ENCODE measurements around the gene SNORC. TPM values are rescaled to one million over a fixed set of nuclear protein-coding genes. Genes with fewer than 3 reads are reported as not detected.
A peak's percentile ranks its signal among the peaks of the same experiment; 100 is the strongest.
"Not testable (repeated sequence)": the region's sequence is repeated elsewhere in the genome, so short reads cannot be mapped to it uniquely, and the experiment has no call there.

SNORC gene
- polyA plus RNA-seq, 1 donor: 6.9 TPM

DNA sequence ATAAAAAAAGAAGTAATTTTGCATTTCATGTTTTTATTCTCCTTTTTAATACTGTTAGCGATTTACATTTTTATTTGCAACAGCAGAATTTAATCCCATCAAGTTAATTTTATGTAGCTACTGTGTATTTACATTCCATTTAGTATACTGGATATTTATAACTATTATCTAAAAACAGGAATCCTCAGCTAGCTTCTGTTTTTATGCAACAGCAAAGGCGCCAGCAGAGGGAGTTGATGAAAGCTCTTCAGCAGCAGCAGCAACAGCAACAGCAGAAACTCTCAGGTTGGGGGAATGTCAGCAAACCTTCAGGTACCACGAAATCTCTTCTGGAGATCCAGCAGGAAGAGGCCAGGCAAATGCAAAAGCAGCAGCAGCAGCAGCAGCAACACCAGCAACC, 26.2 kb upstream of the SNORC start:
- H3K36me3 ChIP-seq (ENCODE audit: control insufficient read depth, insufficient read depth, low read length): peaks cover 76% of the 10 kb centered on the region

DNA sequence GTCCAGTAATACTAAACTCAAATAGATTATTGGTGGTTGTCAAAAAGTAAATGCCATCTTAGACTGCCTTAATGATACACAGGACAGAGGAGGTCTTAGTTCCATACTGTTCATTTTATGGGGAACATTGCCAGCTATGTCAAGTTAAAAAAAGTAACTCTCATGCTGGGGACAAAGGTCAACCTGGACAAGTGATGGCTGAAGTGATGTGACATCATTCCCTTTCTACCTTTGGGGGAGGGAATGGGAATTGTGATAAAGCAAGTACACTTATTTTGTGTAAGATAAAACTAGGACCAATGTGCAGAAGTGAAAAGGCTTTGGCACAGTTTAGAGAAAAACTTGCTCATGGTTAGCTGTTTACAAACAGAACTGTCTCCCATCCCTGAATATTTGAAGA, 24.0 kb upstream of the SNORC start:
- no peak overlapping the region for H3K4me3 ChIP-seq (ENCODE audit: low read length)
- H3K36me3 ChIP-seq (ENCODE audit: control insufficient read depth, insufficient read depth, low read length): peaks cover 82% of the 10 kb centered on the region
- H3K4me1 ChIP-seq (ENCODE audit: control insufficient read depth, insufficient read depth, low read length): no peaks in the 10 kb centered on the region
- H3K9me3 ChIP-seq (ENCODE audit: control insufficient read depth, low read depth, low read length): no peaks in the 10 kb centered on the region
- DNase-seq: peak in 1 of 2 donors; percentile 34
- no peaks in the 10 kb centered on the region for H3K27me3 ChIP-seq (ENCODE audit: control insufficient read depth, insufficient read depth, low read length)
- no peak overlapping the region for H3K27ac ChIP-seq (ENCODE audit: low read length)

More for the DNA sequence above, 26.2 kb upstream of the SNORC start:
- Histone ChIP-seq H3K27ac (ENCODE audit: low read length) (no peak overlapping the region), H3K4me3 (ENCODE audit: low read length) (no peak overlapping the region), H3K27me3 (ENCODE audit: control insufficient read depth, insufficient read depth, low read length) (no peaks in the 10 kb centered on the region), H3K9me3 (ENCODE audit: control insufficient read depth, low read depth, low read length) (no peaks in the 10 kb centered on the region), H3K4me1 (ENCODE audit: control insufficient read depth, insufficient read depth, low read length) (no peaks in the 10 kb centered on the region)
- DNase-seq: no peak
- WGBS (ENCODE audit: insufficient coverage, low lambda C conversion rate): 100% methylated on average over 1 of the region's 3 CpGs

DNA sequence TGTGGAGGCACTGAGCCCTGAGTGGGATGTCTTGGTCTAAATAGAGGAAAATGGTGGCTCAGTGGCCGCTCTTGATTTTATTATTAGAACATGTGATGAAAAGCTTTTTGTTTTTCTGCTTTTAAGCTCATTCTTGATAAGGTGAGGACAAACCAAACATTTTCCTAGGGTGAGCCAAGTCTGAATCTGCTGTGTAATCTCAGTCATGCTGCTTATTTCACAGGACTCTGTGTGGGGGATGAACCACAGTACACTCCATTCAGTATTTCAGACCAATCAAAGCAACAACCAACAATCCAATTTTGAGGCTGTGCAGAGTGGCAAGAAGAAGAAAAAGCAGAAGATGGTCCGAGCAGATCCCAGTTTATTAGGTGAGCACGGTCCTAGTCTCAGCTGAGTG, 20.0 kb upstream of the SNORC start:
- H3K4me3 ChIP-seq (ENCODE audit: low read length): no peak overlapping the region
- WGBS (ENCODE audit: insufficient coverage, low lambda C conversion rate): 83% methylated on average over 1 of the region's 3 CpGs
- no peaks in the 10 kb centered on the region for H3K27me3 ChIP-seq (ENCODE audit: control insufficient read depth, insufficient read depth, low read length)
- no peaks in the 10 kb centered on the region for H3K9me3 ChIP-seq (ENCODE audit: control insufficient read depth, low read depth, low read length)
- no peaks in the 10 kb centered on the region for H3K4me1 ChIP-seq (ENCODE audit: control insufficient read depth, insufficient read depth, low read length)
- no peak for DNase-seq
- peaks cover 80% of the 10 kb centered on the region for H3K36me3 ChIP-seq (ENCODE audit: control insufficient read depth, insufficient read depth, low read length)
- H3K27ac ChIP-seq (ENCODE audit: low read length): no peak overlapping the region

DNA sequence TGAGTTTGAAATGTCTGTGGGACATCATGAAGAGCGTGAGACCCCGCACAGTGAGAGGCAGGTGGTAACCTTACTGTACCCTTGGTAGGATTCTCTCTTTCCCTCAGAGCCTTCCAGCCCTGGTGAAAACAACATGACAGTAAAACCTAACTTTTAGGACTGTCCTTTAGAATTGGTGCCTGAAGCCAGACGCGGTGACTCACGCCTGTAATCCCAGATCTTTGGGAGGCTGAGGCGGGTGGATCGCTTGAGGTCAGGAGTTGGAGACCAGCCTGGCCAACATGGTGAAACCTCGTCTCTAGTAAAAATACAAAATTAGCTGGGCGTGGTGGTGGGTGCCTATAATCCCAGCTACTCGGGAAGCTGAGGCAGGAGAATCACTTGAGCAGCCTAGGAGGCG, 18.0 kb upstream of the SNORC start:
- H3K36me3 ChIP-seq (ENCODE audit: control insufficient read depth, insufficient read depth, low read length): peaks cover 76% of the 10 kb centered on the region
- H3K4me3 ChIP-seq (ENCODE audit: low read length); DNase-seq; H3K4me1 ChIP-seq (ENCODE audit: control insufficient read depth, insufficient read depth, low read length); H3K9me3 ChIP-seq (ENCODE audit: control insufficient read depth, low read depth, low read length); H3K27me3 ChIP-seq (ENCODE audit: control insufficient read depth, insufficient read depth, low read length); H3K27ac ChIP-seq (ENCODE audit: low read length): not testable (repeated sequence)
- WGBS (ENCODE audit: insufficient coverage, low lambda C conversion rate): 100% methylated on average over 2 of the region's 11 CpGs

DNA sequence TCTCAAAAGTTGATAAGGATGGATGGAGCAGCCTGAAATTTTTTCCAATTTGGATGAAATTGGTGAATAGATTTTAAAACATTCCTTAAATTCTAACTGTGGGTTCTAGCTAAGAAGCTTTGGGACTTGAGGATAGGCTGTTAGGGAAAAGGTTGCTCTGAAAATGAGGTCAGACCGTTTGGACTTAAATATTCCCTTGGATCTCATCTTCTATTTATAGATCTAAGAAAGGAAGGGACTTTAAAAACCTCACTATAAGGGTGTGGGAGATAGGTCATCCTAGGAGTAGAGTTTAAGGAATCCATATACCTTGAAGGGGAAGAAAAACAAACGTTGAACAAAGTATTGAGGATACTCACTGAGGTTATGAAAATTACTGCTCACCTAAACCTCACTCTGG, 17.4 kb upstream of the SNORC start:
- Histone ChIP-seq H3K27me3 (ENCODE audit: control insufficient read depth, insufficient read depth, low read length) (no peaks in the 10 kb centered on the region), H3K9me3 (ENCODE audit: control insufficient read depth, low read depth, low read length) (no peaks in the 10 kb centered on the region), H3K4me1 (ENCODE audit: control insufficient read depth, insufficient read depth, low read length) (peaks cover 8% of the 10 kb centered on the region), H3K27ac (ENCODE audit: low read length) (no peak overlapping the region), H3K4me3 (ENCODE audit: low read length) (no peak overlapping the region), H3K36me3 (ENCODE audit: control insufficient read depth, insufficient read depth, low read length) (peaks cover 76% of the 10 kb centered on the region)
- no peak for DNase-seq
- WGBS (ENCODE audit: insufficient coverage, low lambda C conversion rate): no CpG with 5 or more reads among the region's 2 CpGs

DNA sequence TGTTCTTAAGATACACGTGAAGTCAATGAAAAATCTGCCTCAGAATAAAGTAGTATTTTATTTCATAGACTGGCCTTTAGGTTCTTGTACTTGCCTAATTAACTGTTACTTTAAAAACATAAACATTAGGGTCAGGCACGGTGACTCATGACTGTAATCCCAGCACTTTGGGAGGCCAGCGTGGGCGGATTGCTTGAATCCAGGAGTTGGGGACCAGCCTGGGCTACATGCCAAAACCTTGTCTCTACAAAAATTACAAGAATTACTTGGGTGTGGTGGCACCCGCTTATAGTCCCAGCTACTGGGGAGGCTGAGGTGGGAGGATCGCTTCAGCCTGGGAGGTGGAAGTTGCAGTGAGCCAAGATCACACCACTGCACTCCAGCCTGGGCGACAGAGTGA, 16.0 kb upstream of the SNORC start:
- peaks cover 76% of the 10 kb centered on the region for H3K36me3 ChIP-seq (ENCODE audit: control insufficient read depth, insufficient read depth, low read length)
- no peak for DNase-seq
- whole genome bisulfite sequencing (ENCODE audit: insufficient coverage, low lambda C conversion rate): 22% methylated on average over 1 of the region's 7 CpGs
- no peaks in the 10 kb centered on the region for H3K27me3 ChIP-seq (ENCODE audit: control insufficient read depth, insufficient read depth, low read length)
- H3K4me3 ChIP-seq (ENCODE audit: low read length): no peak overlapping the region
- H3K9me3 ChIP-seq (ENCODE audit: control insufficient read depth, low read depth, low read length): no peaks in the 10 kb centered on the region
- H3K4me1 ChIP-seq (ENCODE audit: control insufficient read depth, insufficient read depth, low read length): peaks cover 20% of the 10 kb centered on the region
- H3K27ac ChIP-seq (ENCODE audit: low read length): no peak overlapping the region

DNA sequence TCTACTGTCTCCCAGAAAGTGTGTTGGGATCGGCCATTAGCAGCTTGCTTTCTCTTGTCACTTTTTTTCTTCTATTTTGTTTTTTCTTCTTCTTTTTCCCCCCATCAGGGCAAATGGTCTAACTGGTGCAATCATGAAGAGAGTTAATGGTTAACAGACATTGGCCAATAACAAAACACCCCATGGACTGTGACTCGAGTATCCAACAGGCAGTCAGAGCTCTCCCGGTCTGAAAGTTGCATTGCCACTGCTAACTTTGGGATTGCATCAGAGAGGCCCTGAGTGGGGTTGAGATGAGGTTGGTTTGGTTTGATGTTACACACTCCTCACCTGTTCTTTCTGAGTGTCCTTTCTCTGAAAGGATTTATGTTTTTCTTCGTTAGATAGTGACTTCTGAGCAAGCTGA, 12.9 kb upstream of the SNORC start:
- Histone ChIP-seq H3K36me3 (ENCODE audit: control insufficient read depth, insufficient read depth, low read length) (peaks cover 61% of the 10 kb centered on the region), H3K4me1 (ENCODE audit: control insufficient read depth, insufficient read depth, low read length) (peaks cover 41% of the 10 kb centered on the region), H3K9me3 (ENCODE audit: control insufficient read depth, low read depth, low read length) (no peaks in the 10 kb centered on the region), H3K27me3 (ENCODE audit: control insufficient read depth, insufficient read depth, low read length) (no peaks in the 10 kb centered on the region), H3K27ac (ENCODE audit: low read length) (peak overlapping the region; percentile 74), H3K4me3 (ENCODE audit: low read length) (no peak overlapping the region)
- peak; percentile 86 to 92 for DNase-seq
- 43% methylated on average over 1 of the region's 4 CpGs for WGBS (ENCODE audit: insufficient coverage, low lambda C conversion rate)

DNA sequence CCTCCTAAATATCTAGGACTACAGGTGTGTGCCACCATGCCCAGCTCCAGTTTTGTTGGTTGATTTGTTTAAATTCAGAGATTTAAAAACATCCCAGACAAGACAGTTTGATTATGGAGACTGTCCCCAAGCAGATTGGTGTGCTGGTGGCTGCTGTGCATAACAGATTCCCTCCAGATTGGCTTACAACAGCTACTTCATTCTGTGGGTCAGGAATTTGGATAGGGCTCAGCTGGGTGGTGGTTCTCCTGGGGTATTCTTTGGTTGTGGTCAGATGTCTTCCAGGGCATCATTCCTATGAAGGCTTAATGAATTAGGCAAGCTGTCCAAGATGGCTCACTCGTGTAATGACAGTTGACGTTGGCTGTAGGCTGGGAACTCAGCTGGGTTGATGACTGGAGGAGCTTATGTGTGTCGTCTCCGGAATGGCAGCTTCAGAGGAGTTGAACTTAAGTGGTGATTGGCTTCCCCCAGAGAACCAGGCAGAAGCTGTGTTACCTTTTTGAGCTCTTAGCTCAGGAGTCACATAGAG, 10.6 kb upstream of the SNORC start:
- 100% methylated on average over 1 of the region's 4 CpGs for WGBS (ENCODE audit: insufficient coverage, low lambda C conversion rate)
- no peak overlapping the region for H3K4me3 ChIP-seq (ENCODE audit: low read length)
- H3K36me3 ChIP-seq (ENCODE audit: control insufficient read depth, insufficient read depth, low read length): peaks cover 47% of the 10 kb centered on the region
- DNase-seq: no peak
- peak overlapping the region; percentile 81 for H3K27ac ChIP-seq (ENCODE audit: low read length)
- H3K27me3 ChIP-seq (ENCODE audit: control insufficient read depth, insufficient read depth, low read length): no peaks in the 10 kb centered on the region
- peaks cover 41% of the 10 kb centered on the region for H3K4me1 ChIP-seq (ENCODE audit: control insufficient read depth, insufficient read depth, low read length)
- no peaks in the 10 kb centered on the region for H3K9me3 ChIP-seq (ENCODE audit: control insufficient read depth, low read depth, low read length)

DNA sequence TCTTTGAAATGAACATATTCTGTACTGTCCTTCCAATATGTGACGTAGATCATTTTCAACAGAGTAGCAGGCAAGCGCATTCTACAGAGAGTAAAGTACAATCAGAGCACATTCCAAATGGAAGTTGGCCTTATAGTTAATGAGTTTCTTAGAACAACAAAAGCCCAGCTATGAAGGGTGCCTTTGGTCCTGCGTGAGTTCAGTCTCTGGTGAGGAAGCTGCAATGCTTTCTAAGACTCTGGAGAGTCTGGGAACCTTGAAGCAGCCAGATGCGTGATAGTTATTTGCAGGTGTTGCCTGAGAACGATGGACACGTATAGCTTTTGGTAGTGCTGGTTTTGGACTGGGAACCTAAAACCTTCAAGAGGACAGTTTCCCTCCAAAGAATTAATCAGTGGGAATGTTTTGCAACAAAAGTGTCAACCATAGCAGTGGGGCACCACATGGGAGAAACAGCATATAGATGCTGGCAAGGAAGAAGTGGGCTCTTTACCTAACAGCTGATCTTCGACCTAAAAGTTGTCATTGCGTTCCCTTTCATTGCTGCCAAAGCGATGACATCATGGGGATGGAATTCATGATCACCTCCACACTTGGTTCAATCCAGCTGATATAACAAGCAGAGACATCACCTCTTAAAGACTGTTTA, 9.3 kb upstream of the SNORC start:
- peak overlapping the region; percentile 81 for H3K27ac ChIP-seq (ENCODE audit: low read length)
- H3K36me3 ChIP-seq (ENCODE audit: control insufficient read depth, insufficient read depth, low read length): peaks cover 42% of the 10 kb centered on the region

DNA sequence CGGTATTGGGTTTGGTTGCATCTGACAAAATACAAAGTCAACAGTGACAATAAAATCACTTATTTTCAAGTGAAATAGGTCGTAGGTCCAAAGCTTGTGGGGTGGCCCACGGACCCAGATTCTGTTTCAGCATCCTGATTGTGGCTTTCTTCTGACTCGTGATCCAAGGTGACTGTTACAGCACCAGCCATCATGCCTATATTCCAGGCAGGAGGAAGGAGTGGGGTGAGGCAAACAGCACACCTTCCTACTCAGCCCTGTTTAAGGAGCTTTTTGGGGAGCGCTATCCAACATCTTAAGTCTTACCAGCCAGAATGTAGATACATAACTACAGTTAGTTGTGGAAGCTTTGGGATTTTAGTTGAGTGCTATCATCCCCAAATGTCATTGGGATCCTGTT, 8.7 kb upstream of the SNORC start:
- H3K4me3 ChIP-seq (ENCODE audit: low read length): no peak overlapping the region
- peaks cover 41% of the 10 kb centered on the region for H3K4me1 ChIP-seq (ENCODE audit: control insufficient read depth, insufficient read depth, low read length)
- H3K36me3 ChIP-seq (ENCODE audit: control insufficient read depth, insufficient read depth, low read length): peaks cover 40% of the 10 kb centered on the region
- H3K27ac ChIP-seq (ENCODE audit: low read length): peak overlapping the region; percentile 81
- no peaks in the 10 kb centered on the region for H3K27me3 ChIP-seq (ENCODE audit: control insufficient read depth, insufficient read depth, low read length)
- no CpG with 5 or more reads among the region's 5 CpGs for WGBS (ENCODE audit: insufficient coverage, low lambda C conversion rate)
- DNase-seq: no peak
- no peaks in the 10 kb centered on the region for H3K9me3 ChIP-seq (ENCODE audit: control insufficient read depth, low read depth, low read length)

More for the DNA sequence above, 9.3 kb upstream of the SNORC start:
- WGBS (ENCODE audit: insufficient coverage, low lambda C conversion rate): 40% methylated on average over 1 of the region's 9 CpGs
- H3K27me3 ChIP-seq (ENCODE audit: control insufficient read depth, insufficient read depth, low read length): no peaks in the 10 kb centered on the region
- DNase-seq: peak; percentile 77 to 85
- peaks cover 41% of the 10 kb centered on the region for H3K4me1 ChIP-seq (ENCODE audit: control insufficient read depth, insufficient read depth, low read length)
- no peaks in the 10 kb centered on the region for H3K9me3 ChIP-seq (ENCODE audit: control insufficient read depth, low read depth, low read length)
- H3K4me3 ChIP-seq (ENCODE audit: low read length): no peak overlapping the region

DNA sequence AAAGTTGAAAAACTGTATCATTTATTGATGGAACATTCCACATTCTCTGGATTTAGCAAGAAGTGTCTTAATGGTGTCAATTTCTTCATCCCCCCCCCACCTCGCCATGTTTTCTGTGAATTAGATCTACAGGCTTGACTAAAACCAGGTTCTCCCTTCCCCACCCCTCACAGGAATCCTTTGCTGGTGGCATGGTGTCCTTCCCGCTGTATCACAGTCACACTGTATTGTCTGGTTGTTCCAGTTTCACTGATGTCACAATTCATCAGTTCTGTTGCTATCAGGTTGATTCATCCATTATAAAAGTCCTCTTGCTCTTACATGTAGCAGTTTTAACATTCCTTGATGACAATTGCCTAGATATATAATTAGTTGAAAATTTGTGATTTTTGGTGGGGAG, 6.1 kb upstream of the SNORC start:
- Histone ChIP-seq H3K9me3 (ENCODE audit: control insufficient read depth, low read depth, low read length) (no peaks in the 10 kb centered on the region), H3K27ac (ENCODE audit: low read length) (no peak overlapping the region), H3K27me3 (ENCODE audit: control insufficient read depth, insufficient read depth, low read length) (no peaks in the 10 kb centered on the region), H3K36me3 (ENCODE audit: control insufficient read depth, insufficient read depth, low read length) (peaks cover 14% of the 10 kb centered on the region), H3K4me1 (ENCODE audit: control insufficient read depth, insufficient read depth, low read length) (peaks cover 21% of the 10 kb centered on the region), H3K4me3 (ENCODE audit: low read length) (no peak overlapping the region)
- no peak for DNase-seq
- 100% methylated on average over 1 of the region's 2 CpGs for WGBS (ENCODE audit: insufficient coverage, low lambda C conversion rate)
